ENCODE measurements around the gene TRIM8.

- no peak for TF ChIP-seq CTCF (IDR thresholded peaks at IDR 0.05)
- no peak for TF ChIP-seq POLR2AphosphoS5 (IDR thresholded peaks at IDR 0.05; ENCODE audit: insufficient read depth in 1 of 2, low read depth in 1 of 2)
Measured at GRCh38 chr10:102616066-102616770, 28.1 kb upstream of the TRIM8 start.

Measured in vagina (tissue), 2 donors.